HEK293T (cell line): ENCODE measurements around the gene SLC37A3.

ENCODE experiments used
- BHLHE40 ChIP-seq: fragments of 450-650 bp; IDR thresholded peaks from 2 replicates; pipeline ENCODE4 v1.6.1; 2016; ENCODE audit warnings: mild to moderate bottlenecking, moderate library complexity, borderline replicate concordance
- CTBP1 ChIP-seq: fragments of 450-650 bp; IDR thresholded peaks from 2 replicates; pipeline ENCODE4 v1.6.1; 2016; ENCODE audit warnings: borderline replicate concordance
- ELF4 ChIP-seq: fragments of 450-650 bp; IDR thresholded peaks from 2 replicates; pipeline ENCODE4 v1.6.1; 2017; ENCODE audit warnings: antibody characterized with exemption
- FOXK2 ChIP-seq: fragments of 450-650 bp; IDR thresholded peaks from 2 replicates; pipeline ENCODE4 v1.6.1; 2016; ENCODE audit warnings: mild to moderate bottlenecking
- FOXM1 ChIP-seq: fragments of 450-650 bp; IDR thresholded peaks from 2 replicates; pipeline ENCODE4 v1.6.1; 2017; ENCODE audit warnings: mild to moderate bottlenecking, borderline replicate concordance
- HDGF ChIP-seq: fragments of 450-650 bp; IDR thresholded peaks from 2 replicates; pipeline ENCODE4 v1.6.1; 2017; ENCODE audit warnings: antibody characterized with exemption, borderline replicate concordance
- L3MBTL2 ChIP-seq: fragments of 450-650 bp; conservative IDR thresholded peaks from 2 replicates; pipeline ENCODE4 v1.6.1; 2016; ENCODE audit warnings: mild to moderate bottlenecking
- NFRKB ChIP-seq: fragments of 450-650 bp; IDR thresholded peaks from 2 replicates; pipeline ENCODE4 v1.6.1; 2016; ENCODE audit warnings: mild to moderate bottlenecking, moderate library complexity
- SP1 ChIP-seq: fragments of 450-650 bp; IDR thresholded peaks from 2 replicates; pipeline ENCODE4 v1.6.1; 2017
- SUZ12 ChIP-seq: fragments of 450-650 bp; IDR thresholded peaks from 2 replicates; pipeline ENCODE4 v1.6.1; 2016; ENCODE audit warnings: mild to moderate bottlenecking
- TARDBP ChIP-seq: fragments of 450-650 bp; IDR thresholded peaks from 2 replicates; pipeline ENCODE4 v1.6.1; 2016
- ZNF384 ChIP-seq: fragments of 450-650 bp; IDR thresholded peaks from 2 replicates; pipeline ENCODE4 v1.6.1; 2016
- TF ChIP-seq, protein P1 (sequence below): fragments of 450-650 bp; IDR thresholded peaks from 2 replicates; pipeline ENCODE4 v1.6.1; 2016

- TF ChIP-seq BHLHE40 (no peak), FOXK2 (no peak), NFRKB (no peak), ELF4 (no peak), SP1 (no peak), TARDBP (no peak), ZNF384 (no peak), L3MBTL2 (no peak), SUZ12 (no peak), FOXM1 (no peak), HDGF (no peak), CTBP1 (no peak)
- TF ChIP-seq, protein P1, sequence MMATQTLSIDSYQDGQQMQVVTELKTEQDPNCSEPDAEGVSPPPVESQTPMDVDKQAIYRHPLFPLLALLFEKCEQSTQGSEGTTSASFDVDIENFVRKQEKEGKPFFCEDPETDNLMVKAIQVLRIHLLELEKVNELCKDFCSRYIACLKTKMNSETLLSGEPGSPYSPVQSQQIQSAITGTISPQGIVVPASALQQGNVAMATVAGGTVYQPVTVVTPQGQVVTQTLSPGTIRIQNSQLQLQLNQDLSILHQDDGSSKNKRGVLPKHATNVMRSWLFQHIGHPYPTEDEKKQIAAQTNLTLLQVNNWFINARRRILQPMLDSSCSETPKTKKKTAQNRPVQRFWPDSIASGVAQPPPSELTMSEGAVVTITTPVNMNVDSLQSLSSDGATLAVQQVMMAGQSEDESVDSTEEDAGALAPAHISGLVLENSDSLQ, result no peak
Measured at GRCh38 chr7:140333686-140334085, 64.6 kb downstream of the SLC37A3 start.
